GM10847 (cell line): ENCODE measurements around the gene SLC22A16.

ENCODE experiments used
- POLR2A ChIP-seq: IDR thresholded peaks from 2 replicates; pipeline ENCODE4 v1.6.1; 2011; ENCODE audit not compliant: insufficient read length; ENCODE audit errors: extremely low read depth

SLC22A16 gene

GRCh38 chr6:110493253-110493800 is 16.9 kb upstream of the SLC22A16 start:
- no peak for TF ChIP-seq POLR2A

- no peak for TF ChIP-seq POLR2A
Observed at GRCh38 chr6:110492584-110492983, 16.2 kb upstream of the SLC22A16 start.

- no peak for TF ChIP-seq POLR2A
Observed at GRCh38 chr6:110491644-110492317, 15.4 kb upstream of the SLC22A16 start.

- TF ChIP-seq POLR2A = no peak
Observed at GRCh38 chr6:110491299-110491643, 14.9 kb upstream of the SLC22A16 start.

GRCh38 chr6:110490110-110490509 is 13.7 kb upstream of the SLC22A16 start:
- TF ChIP-seq POLR2A = no peak

GRCh38 chr6:110488606-110489190 is 12.3 kb upstream of the SLC22A16 start:
- TF ChIP-seq POLR2A = no peak

GRCh38 chr6:110486756-110487155 is 10.3 kb upstream of the SLC22A16 start:
- no peak for TF ChIP-seq POLR2A

- TF ChIP-seq POLR2A = no peak
Observed at GRCh38 chr6:110485491-110485890, 9.1 kb upstream of the SLC22A16 start.

GRCh38 chr6:110484321-110484720 is 7.9 kb upstream of the SLC22A16 start:
- no peak for TF ChIP-seq POLR2A

- no peak for TF ChIP-seq POLR2A
Observed at GRCh38 chr6:110482774-110483400, 6.5 kb upstream of the SLC22A16 start.

GRCh38 chr6:110481081-110481480 is 4.7 kb upstream of the SLC22A16 start:
- TF ChIP-seq POLR2A = no peak

GRCh38 chr6:110475066-110475653 is 1.3 kb downstream of the SLC22A16 start:
- TF ChIP-seq POLR2A = no peak

GRCh38 chr6:110474500-110474899 is 1.9 kb downstream of the SLC22A16 start:
- no peak for TF ChIP-seq POLR2A

GRCh38 chr6:110472739-110473138 is 3.7 kb downstream of the SLC22A16 start:
- no peak for TF ChIP-seq POLR2A

GRCh38 chr6:110471726-110472365 is 4.6 kb downstream of the SLC22A16 start:
- no peak for TF ChIP-seq POLR2A

- no peak for TF ChIP-seq POLR2A
Observed at GRCh38 chr6:110468731-110469130, 7.7 kb downstream of the SLC22A16 start.

- TF ChIP-seq POLR2A = no peak
Observed at GRCh38 chr6:110467566-110468140, 8.8 kb downstream of the SLC22A16 start.
